Spleen (tissue), 11 donors: ENCODE measurements around the gene GRPEL1. TPM values are rescaled to one million over a fixed set of nuclear protein-coding genes. Genes with fewer than 3 reads are reported as not detected.

Experiments
- DNase-seq: peaks from one replicate; pipeline ENCODE4 v3.0.0-alpha.2; 2020
- H3K27ac ChIP-seq, 8 donors: fragments of 200-600 bp; sonication (generic) in 7 of 8; 1 replicate in 4 of 8; 2 replicates in 4 of 8; pipeline versions ENCODE4 v1.5.0 to v1.8.0; 2016 to 2021; ENCODE audit warnings: inconsistent platforms in 4 of 8, mild to moderate bottlenecking in 4 of 8, moderate library complexity in 1 of 8
- H3K27me3 ChIP-seq, 7 donors: fragments of 200-600 bp; sonication (generic) in 6 of 7; replicated peaks in 1 of 7; 1 replicate in 4 of 7; 2 replicates in 3 of 7; pipeline versions ENCODE4 v1.5.0 to v1.8.0; 2016 to 2021; ENCODE audit warnings: inconsistent platforms in 3 of 7, mild to moderate bottlenecking in 1 of 7
- H3K36me3 ChIP-seq, 6 donors: fragments of 200-600 bp; sonication (generic) in 5 of 6; 1 replicate in 4 of 6; 2 replicates in 2 of 6; pipeline versions ENCODE4 v1.5.0 to v1.8.0; 2016 to 2021; ENCODE audit warnings: inconsistent platforms in 2 of 6
- H3K4me1 ChIP-seq, 6 donors: fragments of 200-600 bp; sonication (generic) in 5 of 6; 1 replicate in 3 of 6; 2 replicates in 3 of 6; pipeline versions ENCODE4 v1.5.0 to v1.8.0; 2016 to 2021; ENCODE audit warnings: inconsistent platforms in 3 of 6
- H3K4me3 ChIP-seq, 8 donors: fragments of 200-600 bp; sonication (generic) in 7 of 8; 1 replicate in 4 of 8; 2 replicates in 4 of 8; pipeline versions ENCODE4 v1.5.0 to v1.8.0; 2016 to 2021; ENCODE audit warnings: inconsistent platforms in 4 of 8, mild to moderate bottlenecking in 4 of 8, moderate library complexity in 2 of 8
- H3K9me3 ChIP-seq, 8 donors: fragments of 200-600 bp; sonication (generic) in 7 of 8; 1 replicate in 4 of 8; 2 replicates in 4 of 8; pipeline versions ENCODE4 v1.5.0 to v1.8.0; 2016 to 2021; ENCODE audit warnings: inconsistent platforms in 4 of 8
- POLR2A ChIP-seq, 3 donors: fragments of 450-650 bp; IDR thresholded peaks; one replicate each; pipeline ENCODE4 v1.5.1; 2017; ENCODE audit warnings: antibody characterized with exemption in 3 of 3, mild to moderate bottlenecking in 1 of 3
- POLR2AphosphoS5 ChIP-seq, 3 donors: sonication (generic); formaldehyde crosslinking; IDR thresholded peaks; one replicate each; pipeline ENCODE4 v1.5.1; 2017; ENCODE audit warnings: antibody characterized with exemption in 3 of 3
- WGBS, 5 donors: extraction: QIAGEN DNeasy Blood & Tissue Kit in 3 of 5; methylation state at CpG; one replicate each; pipeline versions ENCODE4 v1.1.5 to v1.1.7; 2013 to 2018; 5-methylcytosine and 5-hydroxymethylcytosine counted together
- intact Hi-C: fragments of 100-400 bp; cut with DNase I; formaldehyde crosslinking; loops from one replicate; pipeline ENCODE4 v1.15.0; 2023; ENCODE audit warnings: low total_unique reads
- polyA plus RNA-seq, 3 donors: library from polyadenylated mRNA; stranded (reverse); fragments of 200-250 nt; gene quantifications; one replicate each; pipeline ENCODE4 v1.2.1, GENCODE V29; 2013
- total RNA-seq, 7 donors: library from RNA; depleted of rRNA in 3 of 7; stranded (reverse); fragments of >200 nt in 3 of 7; fragmentation: NEBNext Ultra II Directional in 4 of 7; extraction: Animal tissue kit (Norgen Biotek cat#: 25700) in 4 of 7; gene quantifications; one replicate each; pipeline versions ENCODE4 v1.1.0 to v1.2.1, GENCODE V29; 2016 to 2021
- TF ChIP-seq, protein P1 (sequence below), 11 experiments: fragments of 200-600 bp in 7 of 11; fragments of 450-650 bp in 4 of 11; sonication (generic) in 4 of 11; IDR thresholded peaks in 8 of 11; conservative IDR thresholded peaks in 3 of 11; 1 replicate in 7 of 11; 2 replicates in 4 of 11; pipeline versions ENCODE4 v1.4.0 to v1.8.0; 2016 to 2021; ENCODE audit warnings: antibody characterized with exemption in 11 of 11, inconsistent platforms in 4 of 11, mild to moderate bottlenecking in 1 of 11
- donor health status: healthy with polysubstance abuse.
- donor health status: DM: no; HTN: no; CAD: no; lungs with moderate emphysema.
- donor health status: DM: no; HTN: no; CAD: no.
- donor health status: Bipolar disorder and iron deficiency.
- donor health status: healthy.
- donor health status: DM: no; HTN: no; CAD: no.
- donor health status: DM: yes; HTN: yes; CAD: no.

GRPEL1 gene
- total and polyA plus RNA-seq, 10 donors, result 17.6 to 42.7 (median 31.0) TPM

DNA sequence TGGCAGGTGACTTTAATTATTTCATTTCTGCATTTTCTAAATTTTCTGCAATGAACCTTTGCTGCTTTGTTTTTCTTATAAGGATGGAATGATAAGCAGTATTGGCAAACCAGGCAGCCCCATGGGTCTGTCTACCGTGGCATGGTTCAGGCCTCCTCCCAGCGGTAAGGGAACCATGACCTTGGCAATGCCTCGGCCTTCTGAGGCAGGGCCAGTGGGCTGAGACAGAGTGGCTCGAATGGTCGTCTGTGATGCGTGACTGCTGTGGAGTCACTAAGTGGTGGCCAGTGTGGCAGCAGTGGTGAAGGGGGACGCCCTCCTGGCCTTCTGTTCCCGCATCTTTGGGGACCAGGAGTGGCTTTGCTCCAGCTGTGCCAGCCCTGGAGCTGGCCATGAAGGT is 43.6 kb upstream of the GRPEL1 start:
- Histone ChIP-seq H3K27ac (no peak overlapping the region), H3K36me3 (no peaks in the 10 kb centered on the region), H3K27me3 (no peaks in the 10 kb centered on the region), H3K4me1 (no peaks in the 10 kb centered on the region), H3K9me3 (no peaks in the 10 kb centered on the region), H3K4me3 (no peak overlapping the region)
- no peak for DNase-seq
- TF ChIP-seq, protein P1, sequence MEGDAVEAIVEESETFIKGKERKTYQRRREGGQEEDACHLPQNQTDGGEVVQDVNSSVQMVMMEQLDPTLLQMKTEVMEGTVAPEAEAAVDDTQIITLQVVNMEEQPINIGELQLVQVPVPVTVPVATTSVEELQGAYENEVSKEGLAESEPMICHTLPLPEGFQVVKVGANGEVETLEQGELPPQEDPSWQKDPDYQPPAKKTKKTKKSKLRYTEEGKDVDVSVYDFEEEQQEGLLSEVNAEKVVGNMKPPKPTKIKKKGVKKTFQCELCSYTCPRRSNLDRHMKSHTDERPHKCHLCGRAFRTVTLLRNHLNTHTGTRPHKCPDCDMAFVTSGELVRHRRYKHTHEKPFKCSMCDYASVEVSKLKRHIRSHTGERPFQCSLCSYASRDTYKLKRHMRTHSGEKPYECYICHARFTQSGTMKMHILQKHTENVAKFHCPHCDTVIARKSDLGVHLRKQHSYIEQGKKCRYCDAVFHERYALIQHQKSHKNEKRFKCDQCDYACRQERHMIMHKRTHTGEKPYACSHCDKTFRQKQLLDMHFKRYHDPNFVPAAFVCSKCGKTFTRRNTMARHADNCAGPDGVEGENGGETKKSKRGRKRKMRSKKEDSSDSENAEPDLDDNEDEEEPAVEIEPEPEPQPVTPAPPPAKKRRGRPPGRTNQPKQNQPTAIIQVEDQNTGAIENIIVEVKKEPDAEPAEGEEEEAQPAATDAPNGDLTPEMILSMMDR (IDR thresholded peaks at IDR 0.05 in 8 of 11, conservative IDR thresholded peaks at IDR 0.05 in 3 of 11), result no peak
- no peak for TF ChIP-seq POLR2A (IDR thresholded peaks at IDR 0.05)
- TF ChIP-seq POLR2AphosphoS5 (IDR thresholded peaks at IDR 0.05), result no peak
- 87 to 92% (median 90%) methylated on average over 8 of the region's 8 CpGs for WGBS, 5 donors
- intact Hi-C loops, result no loop called here

DNA sequence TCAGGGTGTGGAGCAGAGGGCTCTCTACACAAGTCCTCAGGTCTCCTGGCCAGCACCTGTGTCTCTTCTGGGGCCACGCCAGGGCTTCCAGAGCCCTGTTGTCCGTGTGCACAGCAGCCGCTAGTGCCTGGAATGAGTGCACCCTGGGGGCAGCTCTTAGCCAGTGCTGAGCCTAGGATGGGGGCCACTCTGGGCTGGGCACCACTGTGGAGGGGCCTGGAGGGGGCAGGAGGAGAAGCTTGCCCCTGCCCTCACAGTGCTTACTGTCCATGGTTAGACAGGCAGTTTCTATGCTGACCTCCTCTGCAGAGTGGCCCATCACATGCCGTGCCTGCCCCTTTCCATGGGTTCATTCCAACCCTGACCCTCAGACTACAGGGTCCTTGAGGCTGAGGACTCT is 42.7 kb upstream of the GRPEL1 start:
- no peaks in the 10 kb centered on the region for H3K4me1 ChIP-seq
- TF ChIP-seq, protein P1 (IDR thresholded peaks at IDR 0.05 in 8 of 11, conservative IDR thresholded peaks at IDR 0.05 in 3 of 11), result no peak
- no peak for TF ChIP-seq POLR2A (IDR thresholded peaks at IDR 0.05)
- TF ChIP-seq POLR2AphosphoS5 (IDR thresholded peaks at IDR 0.05), result no peak
- no peak overlapping the region for H3K27ac ChIP-seq
- no peaks in the 10 kb centered on the region for H3K9me3 ChIP-seq
- H3K27me3 ChIP-seq, result no peaks in the 10 kb centered on the region
- intact Hi-C loops, result no loop called here
- H3K36me3 ChIP-seq, result no peaks in the 10 kb centered on the region
- DNase-seq, result no peak
- 79 to 98% (median 90%) methylated on average over 3 to 4 of the region's 4 CpGs for WGBS, 5 donors
- H3K4me3 ChIP-seq, result no peak overlapping the region

DNA sequence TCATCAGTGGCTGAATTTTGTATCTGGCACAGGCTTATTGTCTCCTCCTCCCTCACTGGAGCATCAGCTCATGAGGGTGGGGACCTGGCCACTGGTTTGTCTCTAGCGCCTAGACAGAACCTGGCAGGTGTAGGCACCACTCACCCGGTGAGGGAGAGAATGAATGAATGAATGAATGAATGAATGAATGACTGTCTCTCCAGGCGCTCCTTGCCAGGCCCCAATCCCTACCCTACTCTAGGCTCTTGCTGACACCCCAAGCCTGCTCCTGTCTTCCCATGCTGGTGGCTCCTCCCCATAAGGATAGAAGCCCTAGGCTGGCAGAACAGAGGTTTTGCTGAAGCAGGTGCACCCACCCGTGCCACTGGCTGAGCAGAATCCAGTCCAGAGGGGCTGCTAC is 41.3 kb upstream of the GRPEL1 start:
- H3K4me1 ChIP-seq, result peaks cover 0 to 4% (median 0%) of the 10 kb centered on the region in 6 donors
- no peak overlapping the region for H3K27ac ChIP-seq
- DNase-seq, result no peak
- TF ChIP-seq POLR2A (IDR thresholded peaks at IDR 0.05), result no peak
- TF ChIP-seq, protein P1 (IDR thresholded peaks at IDR 0.05 in 8 of 11, conservative IDR thresholded peaks at IDR 0.05 in 3 of 11), result no peak
- no peak for TF ChIP-seq POLR2AphosphoS5 (IDR thresholded peaks at IDR 0.05)
- intact Hi-C loops, result no loop called here
- no peaks in the 10 kb centered on the region for H3K27me3 ChIP-seq
- H3K36me3 ChIP-seq, result no peaks in the 10 kb centered on the region
- H3K4me3 ChIP-seq, result no peak overlapping the region
- 84 to 100% (median 86%) methylated on average over 2 to 4 of the region's 4 CpGs for WGBS, 5 donors
- no peaks in the 10 kb centered on the region for H3K9me3 ChIP-seq

DNA sequence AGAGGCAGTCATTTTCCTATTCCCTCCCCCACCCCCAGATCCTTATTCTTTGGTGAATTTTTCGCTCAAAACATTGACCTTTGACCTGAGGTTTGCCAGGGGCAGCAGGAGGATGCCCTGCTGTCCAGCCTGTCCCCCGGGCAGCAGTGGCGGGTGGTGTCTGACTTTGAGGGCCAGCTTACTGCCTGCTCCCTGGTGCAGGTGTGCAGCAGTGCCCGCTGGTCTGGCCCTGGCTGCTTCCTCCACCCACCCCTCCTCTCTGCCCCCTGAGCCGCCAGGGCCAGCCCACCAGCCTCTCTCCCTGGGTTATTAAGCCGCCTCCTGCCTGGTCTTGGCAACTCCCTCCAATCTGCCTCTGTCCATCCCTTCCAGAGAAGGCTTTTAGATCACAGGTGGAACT is 40.8 kb upstream of the GRPEL1 start:
- TF ChIP-seq, protein P1 (IDR thresholded peaks at IDR 0.05 in 8 of 11, conservative IDR thresholded peaks at IDR 0.05 in 3 of 11), result no peak
- no peak for TF ChIP-seq POLR2A (IDR thresholded peaks at IDR 0.05)
- TF ChIP-seq POLR2AphosphoS5 (IDR thresholded peaks at IDR 0.05), result no peak
- H3K36me3 ChIP-seq, result no peaks in the 10 kb centered on the region
- H3K9me3 ChIP-seq, result no peaks in the 10 kb centered on the region
- peaks cover 0 to 9% (median 4%) of the 10 kb centered on the region in 6 donors for H3K4me1 ChIP-seq
- DNase-seq, result peak; percentile 54
- WGBS, 5 donors, result 85 to 94% (median 88%) methylated on average over 6 of the region's 6 CpGs
- intact Hi-C loops, result no loop called here
- no peak overlapping the region for H3K4me3 ChIP-seq
- H3K27me3 ChIP-seq, result no peaks in the 10 kb centered on the region
- H3K27ac ChIP-seq, result no peak overlapping the region
